DMS 273 (cell line): ENCODE results near the gene KCNH1.
"Not testable (repeated sequence)": the region's sequence is repeated elsewhere in the genome, so short reads cannot be mapped to it uniquely, and the experiment has no call there.

ENCODE experiments used
- DNase-seq: peaks from one replicate; lab custom pipeline; 2025; ENCODE audit not compliant: unreplicated experiment; lab: John Stamatoyannopoulos, UW

KCNH1 gene

GRCh38 chr1:211013346-211014240, 120.4 kb downstream of the KCNH1 start:
- DNase-seq, result no peak

- not testable (repeated sequence) for DNase-seq
Observed at GRCh38 chr1:211011128-211011527, 122.8 kb downstream of the KCNH1 start.

GRCh38 chr1:211009944-211010343, 124.0 kb downstream of the KCNH1 start:
- no peak for DNase-seq

GRCh38 chr1:211007830-211008229, 126.1 kb downstream of the KCNH1 start:
- no peak for DNase-seq

- not testable (repeated sequence) for DNase-seq
Observed at GRCh38 chr1:210995931-210996330, 138.0 kb downstream of the KCNH1 start.

GRCh38 chr1:210992837-210993236, 141.1 kb downstream of the KCNH1 start:
- DNase-seq, result no peak

GRCh38 chr1:210989905-210990304, 144.0 kb downstream of the KCNH1 start:
- DNase-seq, result no peak

- peak; percentile 26 for DNase-seq
Observed at GRCh38 chr1:210981490-210981889, 152.5 kb downstream of the KCNH1 start.

- DNase-seq, result no peak
Observed at GRCh38 chr1:210980082-210980481, 153.9 kb downstream of the KCNH1 start.

GRCh38 chr1:210978974-210979354, 155.0 kb downstream of the KCNH1 start:
- no peak for DNase-seq

GRCh38 chr1:210978316-210978973, 155.5 kb downstream of the KCNH1 start:
- no peak for DNase-seq

GRCh38 chr1:210951279-210951678, 182.7 kb downstream of the KCNH1 start:
- DNase-seq, result peak; percentile 38

GRCh38 chr1:210949940-210950546, 183.9 kb downstream of the KCNH1 start:
- DNase-seq, result peak; percentile 80

GRCh38 chr1:210949489-210949888, 184.5 kb downstream of the KCNH1 start:
- DNase-seq, result peak; percentile 40

- peak; percentile 58 for DNase-seq
Observed at GRCh38 chr1:210949039-210949438, 184.9 kb downstream of the KCNH1 start.

GRCh38 chr1:210944252-210944651, 189.7 kb downstream of the KCNH1 start:
- DNase-seq, result peak; percentile 78

- no peak for DNase-seq
Observed at GRCh38 chr1:210942513-210942912, 191.4 kb downstream of the KCNH1 start.

- no peak for DNase-seq
Observed at GRCh38 chr1:210940081-210940617, 193.8 kb downstream of the KCNH1 start.

- no peak for DNase-seq
Observed at GRCh38 chr1:210938416-210938925, 195.5 kb downstream of the KCNH1 start.

- no peak for DNase-seq
Observed at GRCh38 chr1:210937846-210938245, 196.1 kb downstream of the KCNH1 start.

GRCh38 chr1:210935905-210936304, 198.0 kb downstream of the KCNH1 start:
- no peak for DNase-seq
